ENCODE measurements around the gene TIGAR.
A peak's percentile ranks its signal among the peaks of the same experiment; 100 is the strongest.

TIGAR gene

GRCh38 chr12:4383304-4383865 lies 62.4 kb downstream of the TIGAR start:
- Histone ChIP-seq H3K4me3 (ENCODE audit: low read depth, low read length) (no peak overlapping the region), H3K36me3 (no peaks in the 10 kb centered on the region), H3K27me3 (peaks cover 18% of the 10 kb centered on the region), H3K9me3 (no peaks in the 10 kb centered on the region), H3K4me1 (no peaks in the 10 kb centered on the region)
- peak; percentile 29 for TF ChIP-seq CTCF (IDR thresholded peaks at IDR 0.05; ENCODE audit: low read depth, low read length)
- DNase-seq, result no peak

- Histone ChIP-seq H3K4me3 (ENCODE audit: low read depth, low read length) (no peak overlapping the region), H3K9me3 (no peaks in the 10 kb centered on the region), H3K4me1 (no peaks in the 10 kb centered on the region), H3K36me3 (no peaks in the 10 kb centered on the region), H3K27me3 (peaks cover 8% of the 10 kb centered on the region)
- TF ChIP-seq CTCF (IDR thresholded peaks at IDR 0.05; ENCODE audit: low read depth, low read length), result no peak
- DNase-seq, result no peak
Measured at GRCh38 chr12:4386801-4387200, 65.8 kb downstream of the TIGAR start.

- no peak for DNase-seq
- Histone ChIP-seq H3K4me3 (ENCODE audit: low read depth, low read length) (no peak overlapping the region), H3K27me3 (peaks cover 16% of the 10 kb centered on the region), H3K9me3 (no peaks in the 10 kb centered on the region), H3K4me1 (no peaks in the 10 kb centered on the region), H3K36me3 (no peaks in the 10 kb centered on the region)
- TF ChIP-seq CTCF (IDR thresholded peaks at IDR 0.05; ENCODE audit: low read depth, low read length), result no peak
Measured at GRCh38 chr12:4387607-4388006, 66.6 kb downstream of the TIGAR start.

- Histone ChIP-seq H3K4me1 (no peaks in the 10 kb centered on the region), H3K27me3 (peaks cover 20% of the 10 kb centered on the region)
- no peak for DNase-seq
Measured at GRCh38 chr12:4388032-4388431, 67.0 kb downstream of the TIGAR start.

GRCh38 chr12:4388662-4389061 lies 67.6 kb downstream of the TIGAR start:
- Histone ChIP-seq H3K27me3 (peaks cover 23% of the 10 kb centered on the region), H3K4me3 (ENCODE audit: low read depth, low read length) (no peak overlapping the region), H3K36me3 (no peaks in the 10 kb centered on the region), H3K4me1 (no peaks in the 10 kb centered on the region), H3K9me3 (no peaks in the 10 kb centered on the region)
- no peak for TF ChIP-seq CTCF (IDR thresholded peaks at IDR 0.05; ENCODE audit: low read depth, low read length)
- no peak for DNase-seq

More at GRCh38 chr12:4388032-4388431, 67.0 kb downstream of the TIGAR start:
- Histone ChIP-seq H3K36me3 (no peaks in the 10 kb centered on the region), H3K4me3 (ENCODE audit: low read depth, low read length) (no peak overlapping the region), H3K9me3 (no peaks in the 10 kb centered on the region)
- TF ChIP-seq CTCF (IDR thresholded peaks at IDR 0.05; ENCODE audit: low read depth, low read length), result no peak

GRCh38 chr12:4392223-4392742 lies 71.3 kb downstream of the TIGAR start:
- H3K4me1 ChIP-seq, result no peaks in the 10 kb centered on the region
- H3K36me3 ChIP-seq, result no peaks in the 10 kb centered on the region
- no peak overlapping the region for H3K4me3 ChIP-seq (ENCODE audit: low read depth, low read length)
- H3K9me3 ChIP-seq, result no peaks in the 10 kb centered on the region; the same call in 1 of the 2 replicates
- no peak for TF ChIP-seq CTCF (IDR thresholded peaks at IDR 0.05; ENCODE audit: low read depth, low read length)
- DNase-seq, result no peak
- H3K27me3 ChIP-seq, result peaks cover 27% of the 10 kb centered on the region
